ENCODE measurements around the gene FAT3.

DNA sequence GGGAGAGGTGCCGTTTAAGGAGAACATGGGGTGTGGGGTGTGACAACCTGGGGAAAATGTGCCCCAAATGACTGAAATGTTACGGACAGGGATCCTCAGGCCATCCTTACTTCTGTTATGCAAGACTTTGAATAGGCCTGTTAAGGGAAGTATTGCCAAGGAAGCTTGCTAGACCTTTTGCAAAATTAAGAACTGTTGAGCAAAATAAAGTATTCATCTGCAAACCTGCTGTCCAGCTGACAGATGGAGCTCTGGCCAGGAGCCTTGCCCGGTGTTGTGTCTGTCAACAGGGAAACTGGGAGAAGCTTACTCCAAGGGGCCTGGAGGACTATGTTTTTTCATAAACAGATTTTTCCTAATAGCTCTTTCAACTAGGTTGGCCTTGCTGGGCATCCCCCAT lies 48.0 kb downstream of the FAT3 start:
- TF ChIP-seq POLR2A (IDR thresholded peaks at IDR 0.05) (no peak), POLR2AphosphoS5 (IDR thresholded peaks at IDR 0.05) (no peak)
- TF ChIP-seq, protein P1, sequence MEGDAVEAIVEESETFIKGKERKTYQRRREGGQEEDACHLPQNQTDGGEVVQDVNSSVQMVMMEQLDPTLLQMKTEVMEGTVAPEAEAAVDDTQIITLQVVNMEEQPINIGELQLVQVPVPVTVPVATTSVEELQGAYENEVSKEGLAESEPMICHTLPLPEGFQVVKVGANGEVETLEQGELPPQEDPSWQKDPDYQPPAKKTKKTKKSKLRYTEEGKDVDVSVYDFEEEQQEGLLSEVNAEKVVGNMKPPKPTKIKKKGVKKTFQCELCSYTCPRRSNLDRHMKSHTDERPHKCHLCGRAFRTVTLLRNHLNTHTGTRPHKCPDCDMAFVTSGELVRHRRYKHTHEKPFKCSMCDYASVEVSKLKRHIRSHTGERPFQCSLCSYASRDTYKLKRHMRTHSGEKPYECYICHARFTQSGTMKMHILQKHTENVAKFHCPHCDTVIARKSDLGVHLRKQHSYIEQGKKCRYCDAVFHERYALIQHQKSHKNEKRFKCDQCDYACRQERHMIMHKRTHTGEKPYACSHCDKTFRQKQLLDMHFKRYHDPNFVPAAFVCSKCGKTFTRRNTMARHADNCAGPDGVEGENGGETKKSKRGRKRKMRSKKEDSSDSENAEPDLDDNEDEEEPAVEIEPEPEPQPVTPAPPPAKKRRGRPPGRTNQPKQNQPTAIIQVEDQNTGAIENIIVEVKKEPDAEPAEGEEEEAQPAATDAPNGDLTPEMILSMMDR (IDR thresholded peaks at IDR 0.05), result no peak

Measured in prostate gland (tissue), 2 donors.